IMR-90 (cell line): ENCODE measurements around the gene KCNMB2. TPM values are rescaled to one million over a fixed set of nuclear protein-coding genes. Genes with fewer than 3 reads are reported as not detected.

Source experiments
- ATAC-seq: fragments of 200-7000 bp; cut with Tn5 transposase; 2 replicates; pipeline ENCODE4 v1.9.1; 2020; ENCODE audit warnings: low read depth, mild to moderate bottlenecking, moderate library complexity
- BruUV-seq: library from RNA; stranded (reverse); fragments of 400-500 nt; replicated peaks from 2 replicates; lab custom pipeline; 2021; lab: Mats Ljungman, UMichigan
- CTCF ChIA-PET: fragments of 300-600 bp; formaldehyde crosslinking; extraction: SDS; loops from one replicate; lab custom pipeline; 2021; ENCODE audit warnings: antibody characterized with exemption; lab: Yijun Ruan, JAX
- POLR2A ChIA-PET: fragments of 300-600 bp; sonication (Branson Sonifier 250); formaldehyde crosslinking; loops from one replicate; lab custom pipeline; 2022; ENCODE audit warnings: antibody characterized with exemption; ENCODE audit not compliant: unreplicated experiment; lab: Charles Lee
- DNase-seq: peaks from one replicate; pipeline ENCODE4 v3.0.0; 2013
- H2AFZ ChIP-seq: replicated peaks from 2 replicates; pipeline ENCODE3; 2013; ENCODE audit warnings: low read length, mild to moderate bottlenecking; ENCODE audit not compliant: poor library complexity
- H2AK5ac ChIP-seq: 2 replicates; pipeline ENCODE4 v1.6.1; 2013; ENCODE audit warnings: low read depth, low read length, inconsistent platforms
- H2AK9ac ChIP-seq: replicated peaks from 2 replicates; pipeline ENCODE3; 2013; ENCODE audit warnings: mild to moderate bottlenecking, low read depth, low read length, moderate library complexity; ENCODE audit not compliant: poor library complexity
- H2BK120ac ChIP-seq: 2 replicates; pipeline ENCODE4 v1.6.1; 2013; ENCODE audit warnings: low read depth, low read length, inconsistent platforms
- H2BK15ac ChIP-seq: 3 replicates; pipeline ENCODE4 v1.6.1; 2013; ENCODE audit warnings: low read depth, low read length, inconsistent platforms
- H2BK20ac ChIP-seq: 2 replicates; pipeline ENCODE4 v1.6.1; 2013; ENCODE audit warnings: low read depth, mild to moderate bottlenecking, inconsistent platforms, low read length, moderate library complexity
- H2BK5ac ChIP-seq: 2 replicates; pipeline ENCODE4 v1.6.1; 2013; ENCODE audit warnings: mild to moderate bottlenecking, low read depth, low read length, inconsistent platforms; ENCODE audit not compliant: poor library complexity, severe bottlenecking
- H3K14ac ChIP-seq: replicated peaks from 2 replicates; pipeline ENCODE4 v1.6.1; 2013; ENCODE audit warnings: low read depth, low read length, inconsistent platforms
- H3K18ac ChIP-seq: 2 replicates; pipeline ENCODE4 v1.6.1; 2013; ENCODE audit warnings: low read depth, low read length, control low read depth
- H3K23ac ChIP-seq: 2 replicates; pipeline ENCODE4 v1.6.1; 2013; ENCODE audit warnings: low read depth, low read length, inconsistent platforms
- H3K27ac ChIP-seq: 2 replicates; pipeline ENCODE4 v1.5.1; 2013; ENCODE audit warnings: mild to moderate bottlenecking, control low read depth, low read length; ENCODE audit not compliant: insufficient read depth
- H3K27me3 ChIP-seq: 2 replicates; pipeline ENCODE4 v1.6.1; 2013; ENCODE audit warnings: low read length; ENCODE audit not compliant: control insufficient read depth, insufficient read depth
- H3K36me3 ChIP-seq: 2 replicates; pipeline ENCODE4 v1.6.1; 2013; ENCODE audit warnings: low read length, mixed read lengths; ENCODE audit not compliant: control insufficient read depth, insufficient read depth
- H3K4ac ChIP-seq: 2 replicates; pipeline ENCODE4 v1.6.1; 2013; ENCODE audit warnings: low read depth, low read length, inconsistent platforms
- H3K4me1 ChIP-seq: 2 replicates; pipeline ENCODE4 v1.6.1; 2013; ENCODE audit warnings: low read length, mixed read lengths; ENCODE audit not compliant: control insufficient read depth, insufficient read depth
- H3K4me2 ChIP-seq: 2 replicates; pipeline ENCODE4 v1.6.1; 2013; ENCODE audit warnings: low read depth, mild to moderate bottlenecking, control low read depth, low read length, moderate library complexity
- H3K4me3 ChIP-seq: 2 replicates; pipeline ENCODE4 v1.5.1; 2013; ENCODE audit warnings: low read depth, mild to moderate bottlenecking, control low read depth, low read length, moderate library complexity; ENCODE audit not compliant: insufficient read depth
- H3K56ac ChIP-seq: 2 replicates; pipeline ENCODE4 v1.6.1; 2013; ENCODE audit warnings: low read length, inconsistent platforms; ENCODE audit not compliant: insufficient read depth; ENCODE audit errors: extremely low read depth
- H3K79me1 ChIP-seq, 2 experiments: 2 replicates each; pipeline ENCODE4 v1.6.1; 2013; ENCODE audit warnings: low read length in 2 of 2, inconsistent platforms in 1 of 2, low read depth in 1 of 2
- H3K9ac ChIP-seq: 2 replicates; pipeline ENCODE4 v1.6.1; 2013; ENCODE audit warnings: low read depth, low read length, control low read depth
- H3K9me1 ChIP-seq: 2 replicates; pipeline ENCODE4 v1.6.1; 2013; ENCODE audit warnings: low read length, inconsistent platforms; ENCODE audit not compliant: insufficient read depth
- H3K9me3 ChIP-seq: 2 replicates; pipeline ENCODE4 v1.6.1; 2013; ENCODE audit warnings: low read length; ENCODE audit not compliant: control insufficient read depth, insufficient read depth
- H4K20me1 ChIP-seq: 2 replicates; pipeline ENCODE4 v1.6.1; 2013; ENCODE audit warnings: low read length, inconsistent platforms; ENCODE audit not compliant: insufficient read depth
- H4K5ac ChIP-seq: 2 replicates; pipeline ENCODE4 v1.6.1; 2013; ENCODE audit warnings: mild to moderate bottlenecking, low read depth, low read length, control low read depth
- H4K8ac ChIP-seq, 2 experiments: 2 replicates each; pipeline ENCODE4 v1.6.1; 2013; ENCODE audit warnings: low read depth in 2 of 2, low read length in 2 of 2, control low read depth in 1 of 2, inconsistent platforms in 1 of 2
- H4K91ac ChIP-seq: 2 replicates; pipeline ENCODE4 v1.6.1; 2013; ENCODE audit warnings: low read depth, low read length, inconsistent platforms; ENCODE audit not compliant: insufficient read depth
- MAFK ChIP-seq: IDR thresholded peaks from 2 replicates; pipeline ENCODE4 v1.6.1; 2012; ENCODE audit warnings: low read depth, low read length, improper control_type of control experiment
- NFE2L2 ChIP-seq: fragments of 150-350 bp; IDR thresholded peaks from 2 replicates; pipeline ENCODE4 v1.6.1; 2016; ENCODE audit warnings: low read depth, mild to moderate bottlenecking, low read length
- RFX5 ChIP-seq: IDR thresholded peaks from 2 replicates; pipeline ENCODE4 v1.8.0; 2012; ENCODE audit warnings: low read depth, mild to moderate bottlenecking, low read length, moderate library complexity
- dilution Hi-C: fragments of 300-500 bp; cut with HindIII; formaldehyde crosslinking; loops from one replicate; pipeline ENCODE4 v1.14.3; 2018; ENCODE audit warnings: low sequenced_read_pairs; ENCODE audit not compliant: unreplicated experiment
- in situ Hi-C: fragments of 300-500 bp; cut with MboI; formaldehyde crosslinking; loops from 3 replicates; pipeline ENCODE4 v1.14.3; 2019; ENCODE audit warnings: low sequenced_read_pairs, inconsistent platforms, mixed read lengths
- intact Hi-C: fragments of 100-400 bp; cut with micrococcal nuclease; formaldehyde crosslinking; loops from 2 replicates; pipeline ENCODE4 v1.10.0; 2022
- polyA plus RNA-seq, 3 experiments: library from polyadenylated mRNA; depleted of rRNA; stranded (reverse); fragments of >200 nt; gene quantifications; 2 replicates each; pipeline ENCODE4 v1.2.3, GENCODE V29; 2012; ENCODE audit warnings: low replicate concordance in 1 of 3
- total RNA-seq: library from RNA; depleted of rRNA; stranded (reverse); fragments of >200 nt; gene quantifications from 2 replicates; pipeline ENCODE4 v1.2.3, GENCODE V29; 2012
- TF ChIP-seq, protein P1 (sequence below): conservative IDR thresholded peaks from 2 replicates; pipeline ENCODE4 v1.5.1; 2012; ENCODE audit warnings: mild to moderate bottlenecking, low read depth, low read length, improper control_type of control experiment

KCNMB2 gene
- total and polyA plus RNA-seq, 2 of the 4 experiments (the other 2 are of a cell fraction), result not detected

DNA sequence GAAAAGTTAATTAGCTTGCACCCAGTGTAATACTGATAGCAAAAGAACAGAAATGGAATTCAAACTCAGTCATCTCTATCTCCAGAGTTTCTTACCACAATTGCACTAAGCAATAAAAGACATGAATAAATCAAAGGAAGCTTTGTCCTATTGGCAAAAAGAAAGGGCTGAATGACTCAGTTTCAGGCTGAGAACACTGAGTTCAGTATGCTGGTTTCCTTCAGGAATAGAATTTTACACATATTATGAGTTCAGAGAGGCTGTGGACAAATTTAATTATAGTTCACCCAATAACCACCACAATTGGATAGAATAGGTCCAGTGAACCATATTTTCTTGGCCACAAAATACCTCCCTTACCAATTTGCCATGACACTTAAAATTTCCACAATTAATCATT, 249.7 kb downstream of the KCNMB2 start:
- H2BK15ac ChIP-seq, result no peak overlapping the region
- H3K4me3 ChIP-seq, result no peak overlapping the region
- no peaks in the 10 kb centered on the region for H3K36me3 ChIP-seq
- no peak overlapping the region for H4K91ac ChIP-seq
- no peak overlapping the region for H3K18ac ChIP-seq
- no peaks in the 10 kb centered on the region for H3K9me1 ChIP-seq
- DNase-seq, result no peak
- H2BK5ac ChIP-seq, result no peak overlapping the region
- H3K23ac ChIP-seq, result no peak overlapping the region
- dilution Hi-C loops, result no loop called here
- H3K4ac ChIP-seq, result no peak overlapping the region
- H4K8ac ChIP-seq, result no peak overlapping the region
- H3K4me1 ChIP-seq, result no peaks in the 10 kb centered on the region
- no peak overlapping the region for H2AK9ac ChIP-seq
- ChIA-PET POLR2A (no interaction called here), CTCF (no interaction called here)
- H3K56ac ChIP-seq, result no peak overlapping the region
- H2BK120ac ChIP-seq, result no peak overlapping the region
- no peak overlapping the region for H4K5ac ChIP-seq
- no peak for ATAC-seq
- no peaks in the 10 kb centered on the region for H4K20me1 ChIP-seq
- H3K27ac ChIP-seq, result no peak overlapping the region
- H3K9me3 ChIP-seq, result no peaks in the 10 kb centered on the region
- no peak for TF ChIP-seq MAFK
- no peak for TF ChIP-seq RFX5
- TF ChIP-seq, protein P1, sequence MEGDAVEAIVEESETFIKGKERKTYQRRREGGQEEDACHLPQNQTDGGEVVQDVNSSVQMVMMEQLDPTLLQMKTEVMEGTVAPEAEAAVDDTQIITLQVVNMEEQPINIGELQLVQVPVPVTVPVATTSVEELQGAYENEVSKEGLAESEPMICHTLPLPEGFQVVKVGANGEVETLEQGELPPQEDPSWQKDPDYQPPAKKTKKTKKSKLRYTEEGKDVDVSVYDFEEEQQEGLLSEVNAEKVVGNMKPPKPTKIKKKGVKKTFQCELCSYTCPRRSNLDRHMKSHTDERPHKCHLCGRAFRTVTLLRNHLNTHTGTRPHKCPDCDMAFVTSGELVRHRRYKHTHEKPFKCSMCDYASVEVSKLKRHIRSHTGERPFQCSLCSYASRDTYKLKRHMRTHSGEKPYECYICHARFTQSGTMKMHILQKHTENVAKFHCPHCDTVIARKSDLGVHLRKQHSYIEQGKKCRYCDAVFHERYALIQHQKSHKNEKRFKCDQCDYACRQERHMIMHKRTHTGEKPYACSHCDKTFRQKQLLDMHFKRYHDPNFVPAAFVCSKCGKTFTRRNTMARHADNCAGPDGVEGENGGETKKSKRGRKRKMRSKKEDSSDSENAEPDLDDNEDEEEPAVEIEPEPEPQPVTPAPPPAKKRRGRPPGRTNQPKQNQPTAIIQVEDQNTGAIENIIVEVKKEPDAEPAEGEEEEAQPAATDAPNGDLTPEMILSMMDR, result no peak
- TF ChIP-seq NFE2L2, result no peak
- no peaks in the 10 kb centered on the region for H3K79me1 ChIP-seq
- H3K9ac ChIP-seq, result no peak overlapping the region
- no peak overlapping the region for H2AK5ac ChIP-seq
- no peak overlapping the region for H2AFZ ChIP-seq
- H3K27me3 ChIP-seq, result no peaks in the 10 kb centered on the region
- no peak overlapping the region for H3K14ac ChIP-seq
- intact Hi-C loops, result no loop called here
- no peak overlapping the region for H3K4me2 ChIP-seq
- no TSS peak for BruUV-seq
- in situ Hi-C loops, result no loop called here
- no peak overlapping the region for H2BK20ac ChIP-seq
